Dedifferentiated amniotic fluid mesenchymal stem cell (primary cell): ENCODE results near the gene RIC1.
"Not testable (repeated sequence)": the region's sequence is repeated elsewhere in the genome, so short reads cannot be mapped to it uniquely, and the experiment has no call there.

ENCODE experiments used
- DNase-seq: peaks from one replicate; pipeline ENCODE4 v3.0.0-alpha.2; 2016; ENCODE audit errors: extremely low spot score

The RIC1 gene

GRCh38 chr9:5628530-5629311 lies at the start of gene RIC1:
Gene RIC1 (plus strand): TSS chr9:5629107. CDS start chr9:5629310, 203 bp downstream.
- DNase-seq: peak; percentile 87

GRCh38 chr9:5579881-5580280 lies 49.0 kb upstream of the RIC1 start:
- DNase-seq: peak; percentile 44

GRCh38 chr9:5580650-5581049 lies 48.3 kb upstream of the RIC1 start:
- no peak for DNase-seq

GRCh38 chr9:5581706-5582105 lies 47.2 kb upstream of the RIC1 start:
- DNase-seq: not testable (repeated sequence)

- peak; percentile 61 for DNase-seq
These were observed 46.1 kb upstream of the RIC1 start for GRCh38 chr9:5582835-5583195.

- peak; percentile 61 for DNase-seq
These were observed 42.5 kb upstream of the RIC1 start for GRCh38 chr9:5586391-5586802.

GRCh38 chr9:5587024-5587423 lies 41.9 kb upstream of the RIC1 start:
- peak; percentile 52 for DNase-seq

GRCh38 chr9:5592231-5592630 lies 36.7 kb upstream of the RIC1 start:
- DNase-seq: no peak

GRCh38 chr9:5592904-5593303 lies 36.0 kb upstream of the RIC1 start:
- DNase-seq: no peak

GRCh38 chr9:5593904-5594303 lies 35.0 kb upstream of the RIC1 start:
- DNase-seq: no peak

- no peak for DNase-seq
These were observed 32.7 kb upstream of the RIC1 start for GRCh38 chr9:5596173-5596572.

GRCh38 chr9:5608298-5609225 lies 20.3 kb upstream of the RIC1 start:
- DNase-seq: no peak

GRCh38 chr9:5609226-5609596 lies 19.7 kb upstream of the RIC1 start:
- no peak for DNase-seq

- no peak for DNase-seq
These were observed 18.4 kb upstream of the RIC1 start for GRCh38 chr9:5610491-5610890.

GRCh38 chr9:5611321-5612184 lies 17.4 kb upstream of the RIC1 start:
- DNase-seq: peak; percentile 75

GRCh38 chr9:5612185-5612530 lies 16.7 kb upstream of the RIC1 start:
- no peak for DNase-seq

GRCh38 chr9:5614192-5614591 lies 14.7 kb upstream of the RIC1 start:
- DNase-seq: no peak

- no peak for DNase-seq
These were observed 13.9 kb upstream of the RIC1 start for GRCh38 chr9:5614985-5615384.

- no peak for DNase-seq
These were observed 11.2 kb upstream of the RIC1 start for GRCh38 chr9:5617749-5618148.

- no peak for DNase-seq
These were observed 8.4 kb upstream of the RIC1 start for GRCh38 chr9:5620494-5620893.

GRCh38 chr9:5621327-5621726 lies 7.6 kb upstream of the RIC1 start:
- DNase-seq: no peak

GRCh38 chr9:5622016-5622415 lies 6.9 kb upstream of the RIC1 start:
- peak; percentile 89 for DNase-seq
